Measurements from ENCODE around the gene KDM2A.
"Not testable (repeated sequence)": the region's sequence is repeated elsewhere in the genome, so short reads cannot be mapped to it uniquely, and the experiment has no call there.

Gene KDM2A

DNA sequence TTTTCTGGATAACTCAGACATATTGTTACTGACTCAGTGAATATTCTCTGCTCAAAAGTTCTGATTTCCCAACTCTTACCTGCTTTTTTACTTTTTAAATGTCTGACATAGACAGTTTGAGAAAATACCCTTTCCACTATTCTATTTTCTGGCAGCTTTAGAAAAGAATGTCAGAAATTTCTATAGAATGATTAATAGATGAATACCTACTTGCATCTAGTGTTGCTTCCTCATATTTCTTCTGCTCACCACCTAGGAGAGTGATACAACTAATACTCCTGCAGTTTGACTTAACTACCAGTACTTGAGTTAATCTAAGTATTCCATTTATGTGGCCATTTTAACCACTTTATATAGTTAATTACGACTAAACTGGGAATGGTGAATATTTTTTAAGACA lies 55.2 kb downstream of the KDM2A start:
- no peak for DNase-seq

GRCh38 chr11:67177399-67178281 lies 58.6 kb downstream of the KDM2A start:
- DNase-seq, result no peak

DNA sequence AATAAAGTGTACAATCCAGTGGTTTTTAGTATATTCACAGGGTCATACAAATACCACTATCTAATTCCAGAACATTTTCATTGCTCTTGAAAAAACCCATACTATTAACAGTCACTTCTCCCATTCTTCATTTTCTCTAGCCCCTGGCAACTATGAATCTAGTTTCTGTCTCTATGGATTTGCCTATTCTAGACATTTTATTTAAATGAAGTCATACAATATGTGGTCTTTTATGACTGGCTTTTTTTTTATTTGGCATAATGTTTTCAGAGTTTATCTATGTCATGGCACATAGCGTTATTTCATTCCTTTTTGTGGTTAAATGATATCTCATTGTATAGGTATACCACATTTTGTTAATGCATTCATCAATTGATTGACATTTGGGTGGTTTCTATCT lies 59.4 kb downstream of the KDM2A start:
- DNase-seq, result peak; percentile 47

DNA sequence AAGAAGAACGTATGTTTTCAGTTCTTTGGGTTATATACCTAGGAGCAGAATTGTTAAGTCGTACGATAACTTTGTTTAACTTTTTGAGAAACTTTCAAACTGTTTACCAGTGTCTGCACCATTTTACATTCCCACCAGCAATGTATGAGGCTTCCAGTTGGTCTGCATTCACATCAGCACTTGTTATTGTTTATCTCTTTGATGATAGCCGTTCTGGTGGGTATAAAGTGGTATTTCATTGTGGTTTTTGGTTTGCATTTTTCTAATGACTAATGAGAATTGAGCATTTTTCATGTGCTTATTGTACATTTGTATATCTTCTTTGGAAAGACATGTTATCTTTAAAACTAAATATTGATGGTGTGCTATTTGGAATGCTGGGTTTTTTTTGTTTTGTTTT lies 59.8 kb downstream of the KDM2A start:
- DNase-seq, result no peak

- DNase-seq, result no peak
Observed at GRCh38 chr11:67179892-67180490, 60.9 kb downstream of the KDM2A start.

DNA sequence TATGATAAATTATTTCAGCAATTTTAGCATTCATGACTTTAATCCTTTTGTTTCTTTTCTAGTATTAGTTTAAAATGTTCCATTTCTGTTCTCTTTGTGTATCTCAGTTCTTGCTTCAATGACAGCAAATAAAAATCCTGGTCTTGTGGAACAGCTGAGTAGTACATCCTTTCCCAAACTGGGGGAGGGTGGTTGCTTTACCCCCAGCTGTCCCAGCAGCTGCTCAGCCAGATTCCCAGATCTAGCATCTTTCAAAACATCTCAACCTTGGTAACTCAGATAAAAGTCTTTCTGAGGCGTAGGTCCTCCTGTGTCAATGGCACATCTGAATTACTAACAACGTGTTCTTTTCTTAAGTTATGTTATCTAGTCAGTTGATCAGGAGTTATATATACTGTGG lies 75.0 kb downstream of the KDM2A start:
- no peak for DNase-seq

DNA sequence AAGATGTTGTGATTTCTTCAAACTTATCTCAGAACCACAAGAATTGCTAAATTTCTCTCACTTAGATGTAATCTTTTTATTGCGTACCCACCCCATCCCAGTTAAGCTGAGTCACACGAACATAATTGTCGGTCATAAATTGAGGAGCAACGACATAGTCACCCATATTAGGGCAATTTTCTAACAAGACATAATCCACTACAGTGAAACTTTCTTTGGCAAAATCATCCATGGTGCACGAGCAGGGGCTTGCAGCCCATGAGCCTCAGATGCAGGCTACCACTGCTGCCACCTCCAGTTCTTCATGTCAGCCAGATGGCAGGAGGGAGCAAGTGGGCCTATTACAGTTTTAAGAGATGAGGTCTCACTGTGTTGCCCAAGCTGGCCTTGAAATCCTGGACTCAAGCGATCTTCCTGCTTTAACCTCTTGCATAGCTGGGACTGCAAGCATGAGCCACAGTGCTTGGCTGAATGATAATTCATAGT lies 77.0 kb downstream of the KDM2A start:
- peak; percentile 88 for DNase-seq

GRCh38 chr11:67197606-67198005 lies 78.5 kb downstream of the KDM2A start:
- no peak for DNase-seq

DNA sequence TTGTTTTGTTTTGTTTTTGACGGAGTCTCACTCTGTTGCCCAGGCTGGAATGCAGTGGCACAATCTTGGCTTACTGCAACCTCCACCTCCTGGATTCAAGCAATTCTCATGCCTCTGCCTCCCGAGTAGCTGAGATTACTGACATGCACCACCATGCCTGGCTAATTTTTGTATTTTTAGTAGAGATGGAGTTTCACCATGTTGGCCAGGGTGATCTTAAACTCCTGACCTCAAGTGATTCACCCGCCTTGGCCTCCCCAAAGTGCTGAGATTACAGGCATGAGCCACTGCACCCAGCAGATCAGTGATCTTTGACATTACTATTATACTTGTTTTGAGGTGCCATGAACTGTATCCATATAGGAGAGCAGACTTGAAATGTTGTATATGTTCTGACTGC lies 79.7 kb downstream of the KDM2A start:
- not testable (repeated sequence) for DNase-seq

DNA sequence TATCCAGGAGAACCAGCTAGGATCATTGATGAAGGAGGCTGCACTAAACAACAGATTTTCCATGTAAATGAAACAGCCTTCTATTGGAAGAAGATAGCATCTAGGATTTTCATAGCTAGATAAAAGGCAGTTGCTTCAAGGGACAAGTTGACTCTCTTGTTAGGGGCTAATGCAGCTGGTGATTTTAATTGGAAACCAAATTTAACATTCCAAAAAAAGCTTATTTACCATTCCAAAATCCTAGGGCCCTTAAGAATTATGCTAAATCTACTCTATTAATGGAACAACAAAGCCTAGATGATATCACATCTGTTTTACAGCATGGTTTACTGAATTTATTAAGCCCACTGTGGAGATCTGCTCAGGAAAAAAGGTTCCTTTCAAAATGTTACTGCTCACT lies 80.7 kb downstream of the KDM2A start:
- DNase-seq, result no peak

GRCh38 chr11:67202028-67202427 lies 83.0 kb downstream of the KDM2A start:
- DNase-seq, result no peak

DNA sequence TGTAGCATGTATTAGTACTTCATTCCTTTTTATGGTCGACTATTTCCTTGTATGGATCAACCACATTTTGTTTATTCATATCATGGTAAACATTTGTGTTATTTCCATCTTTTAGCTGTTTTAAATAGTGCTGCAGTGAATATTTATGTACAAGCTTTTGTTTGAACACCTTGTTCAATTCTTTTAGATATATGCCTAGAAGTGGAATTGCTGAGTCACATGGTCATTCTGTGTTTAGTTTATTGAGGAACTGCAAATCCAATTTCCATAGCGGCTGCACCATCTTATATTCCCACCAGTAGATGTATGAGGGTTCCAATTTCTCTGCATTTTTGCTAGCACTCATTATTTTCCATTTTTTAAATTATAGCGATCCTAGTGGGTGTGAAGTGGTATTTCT lies 85.8 kb downstream of the KDM2A start:
- no peak for DNase-seq

DNA sequence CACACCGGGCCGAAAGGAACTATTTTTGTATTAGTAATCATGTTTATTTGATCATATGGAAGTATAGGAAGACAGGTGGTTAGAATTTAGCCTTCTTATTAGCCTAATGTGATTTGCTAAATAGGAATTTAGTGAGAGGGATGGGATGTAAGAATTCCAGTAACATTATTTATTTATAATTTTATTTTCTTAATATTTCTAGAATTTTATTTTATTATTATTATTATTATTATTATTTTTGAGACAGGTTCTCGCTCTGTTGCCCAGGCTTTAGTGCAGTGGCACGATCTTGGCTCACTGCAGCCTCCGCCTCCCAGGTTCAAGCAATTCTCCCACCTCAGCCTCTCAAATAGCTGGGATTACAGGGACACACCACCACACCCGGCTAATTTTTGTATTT lies 90.2 kb downstream of the KDM2A start:
- DNase-seq, result not testable (repeated sequence)

DNA sequence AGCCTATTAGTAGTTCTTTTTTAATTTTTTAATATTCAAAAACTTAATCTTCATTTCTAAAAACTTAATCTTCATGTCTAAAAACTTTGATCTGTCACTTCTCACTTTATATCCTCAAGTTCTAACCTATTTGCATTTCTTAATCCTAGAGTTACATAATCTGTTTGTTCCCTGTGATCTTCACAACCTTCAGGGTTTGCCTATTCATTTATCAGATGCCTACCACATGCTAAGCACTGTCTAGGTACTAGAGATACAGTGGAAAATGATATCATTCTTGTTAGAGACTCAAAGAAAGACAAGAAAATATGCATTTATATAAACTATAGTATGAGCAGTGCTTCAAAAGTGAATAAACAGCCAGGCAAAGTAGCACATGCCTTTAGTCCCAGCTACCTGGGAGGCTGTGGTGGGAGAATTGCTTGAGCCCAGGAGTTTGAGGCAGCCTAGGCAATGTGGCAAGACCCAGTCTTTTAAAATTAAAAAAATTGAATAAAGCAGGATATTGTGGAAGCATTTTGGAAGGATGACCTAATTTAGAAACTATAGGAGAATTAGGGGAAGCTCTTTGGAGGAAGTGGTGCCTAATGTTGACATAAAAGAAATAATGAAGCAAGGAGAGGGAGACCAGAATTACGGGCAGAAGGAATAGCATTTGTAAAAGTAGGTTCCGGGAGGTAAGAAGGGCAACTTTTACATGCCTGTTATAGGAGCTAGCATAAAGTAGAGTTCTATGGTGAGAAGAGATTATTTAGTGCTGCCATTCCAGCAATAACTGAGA lies 92.8 kb downstream of the KDM2A start:
- DNase-seq, result no peak

- no peak for DNase-seq
Observed at GRCh38 chr11:67213178-67213621, 94.1 kb downstream of the KDM2A start.

GRCh38 chr11:67227726-67228125 lies 108.7 kb downstream of the KDM2A start:
- DNase-seq, result no peak

DNA sequence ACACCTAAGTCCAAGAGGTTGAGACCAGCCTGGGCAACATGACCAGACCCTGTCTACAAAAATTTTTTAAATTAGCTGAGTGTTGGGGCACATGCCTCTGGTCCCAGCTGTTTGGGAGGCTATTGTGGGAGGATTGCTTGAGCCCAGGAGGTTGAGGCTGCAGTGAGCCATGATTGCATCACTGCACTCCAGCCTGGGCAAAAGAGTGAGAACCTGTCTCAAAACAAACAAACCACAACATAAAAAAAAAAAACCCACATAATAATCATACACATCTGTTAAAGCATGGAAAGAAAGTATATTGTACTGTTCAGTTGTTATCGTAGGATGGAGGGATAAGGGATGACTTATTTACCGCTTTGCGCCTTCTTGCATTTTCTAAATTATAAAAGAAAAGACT lies 111.3 kb downstream of the KDM2A start:
- no peak for DNase-seq

DNA sequence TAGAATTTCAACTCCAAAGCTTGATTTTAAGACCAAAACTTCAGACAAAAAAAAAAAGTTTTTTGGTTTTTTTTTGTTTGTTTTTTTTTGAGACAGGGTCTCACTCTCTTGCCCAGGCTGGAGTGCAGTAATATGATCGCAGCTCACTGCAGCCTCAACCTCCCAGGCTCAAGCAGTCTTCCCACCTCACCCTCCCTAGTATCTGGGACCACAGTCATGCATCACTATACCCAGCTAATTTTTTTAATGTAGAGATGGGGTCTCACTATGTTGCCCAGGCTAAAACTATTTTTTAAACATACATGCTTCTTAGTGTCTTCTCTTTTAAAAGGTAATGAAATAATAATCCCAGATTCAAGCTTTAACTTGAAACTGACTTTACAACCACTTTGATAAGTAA lies 111.8 kb downstream of the KDM2A start:
- DNase-seq, result no peak

- no peak for DNase-seq
Observed at GRCh38 chr11:67233584-67234190, 114.6 kb downstream of the KDM2A start.

DNA sequence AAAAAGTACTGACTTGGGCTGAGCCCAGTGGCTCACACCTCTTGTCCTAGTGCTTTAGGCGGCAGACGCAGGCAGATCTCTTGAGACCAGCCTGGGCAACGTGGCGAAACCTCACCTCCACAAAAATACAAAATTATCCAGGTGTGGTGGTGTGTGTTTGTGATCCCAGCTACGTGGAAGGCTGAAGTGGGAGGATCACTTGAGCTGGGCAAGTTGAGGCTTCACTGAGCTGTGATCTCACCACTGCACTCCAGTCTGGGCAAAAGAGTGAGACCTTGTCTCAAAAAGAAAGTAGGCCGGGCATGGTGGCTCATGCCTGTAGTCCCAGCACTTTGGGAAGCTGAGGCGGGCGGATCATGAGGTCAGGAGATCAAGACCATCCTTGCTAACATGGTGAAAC lies 115.5 kb downstream of the KDM2A start:
- not testable (repeated sequence) for DNase-seq

- DNase-seq, result no peak
Observed at GRCh38 chr11:67237574-67237973, 118.5 kb downstream of the KDM2A start.

GRCh38 chr11:67238894-67239782 lies 120.1 kb downstream of the KDM2A start:
- DNase-seq, result no peak

Data from fibroblast of skin of right biceps (primary cell).